ENCODE data around the gene XRCC4. TPM values are rescaled to one million over a fixed set of nuclear protein-coding genes. Genes with fewer than 3 reads are reported as not detected.
"Not testable (repeated sequence)": the region's sequence is repeated elsewhere in the genome, so short reads cannot be mapped to it uniquely, and the experiment has no call there.

Gene XRCC4
- polyA plus RNA-seq, 5 donors: 6.3 to 11.3 (median 8.2) TPM

DNA sequence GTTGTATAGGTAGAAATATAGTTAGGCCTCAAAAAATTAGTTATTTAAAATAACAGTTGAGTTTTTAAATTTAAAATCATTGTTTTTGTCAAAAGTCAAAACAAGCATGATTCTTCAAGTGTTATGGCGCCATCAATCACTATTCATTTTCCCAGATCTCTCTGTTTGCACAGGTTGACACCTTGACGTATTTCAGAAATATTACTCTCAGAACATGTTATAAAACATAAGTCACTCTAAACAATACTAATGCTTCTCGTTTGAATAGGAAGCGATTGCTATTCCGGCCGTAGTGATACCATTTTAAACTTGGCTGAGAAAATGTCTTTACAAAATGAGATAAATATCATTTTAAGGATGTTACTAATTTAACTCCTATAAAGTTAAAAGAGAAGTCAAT lies 268.1 kb downstream of the XRCC4 start:
- DNase-seq: no peak

GRCh38 chr5:83348281-83348780 lies 271.0 kb downstream of the XRCC4 start:
- no peak for DNase-seq

GRCh38 chr5:83353231-83353630 lies 275.9 kb downstream of the XRCC4 start:
- DNase-seq: no peak

DNA sequence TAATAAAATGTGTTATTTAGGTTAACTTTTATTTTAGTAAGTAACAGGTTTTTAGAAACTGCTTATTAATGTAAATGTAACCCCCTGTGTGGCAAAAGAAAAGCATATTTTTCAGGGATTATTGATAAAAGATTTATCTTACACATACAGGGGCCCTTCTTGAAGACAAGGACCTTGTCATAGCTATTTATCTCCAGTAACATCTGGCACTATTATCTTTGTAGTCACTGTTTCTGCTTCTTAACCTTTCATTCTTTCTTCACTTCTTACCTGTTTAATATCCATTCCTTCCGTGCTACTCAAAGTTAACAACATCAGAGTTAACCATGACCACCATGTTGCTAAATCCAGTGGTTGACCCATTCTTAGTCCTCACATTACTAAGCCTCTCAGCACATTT lies 276.4 kb downstream of the XRCC4 start:
- DNase-seq: no peak

- DNase-seq: no peak
Measured at GRCh38 chr5:83354958-83355357, 277.6 kb downstream of the XRCC4 start.

DNA sequence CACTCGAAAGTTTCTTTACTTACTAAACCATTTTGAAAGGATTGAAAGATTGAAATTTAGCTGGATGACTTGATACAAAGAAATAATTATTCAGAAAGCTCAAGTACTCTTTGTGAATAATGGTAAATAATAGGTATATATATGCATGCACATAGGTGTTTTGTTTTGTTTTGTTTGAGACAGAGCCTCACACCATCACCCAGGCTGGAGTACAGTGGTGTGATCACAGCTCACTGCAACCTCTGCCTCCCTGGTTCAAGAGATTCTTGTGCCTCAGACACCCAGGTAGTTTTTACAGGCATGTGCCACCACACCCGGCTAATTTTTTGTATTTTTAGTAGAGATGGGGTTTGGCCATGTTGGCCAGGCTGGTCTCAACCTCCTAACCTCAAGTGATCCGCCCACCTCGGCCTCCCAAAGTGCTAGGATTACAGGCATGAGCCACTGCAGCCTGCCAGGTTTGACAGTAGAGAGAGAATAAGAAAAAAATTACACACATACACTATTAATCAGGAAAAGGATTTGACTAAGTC lies 278.2 kb downstream of the XRCC4 start:
- not testable (repeated sequence) for DNase-seq

DNA sequence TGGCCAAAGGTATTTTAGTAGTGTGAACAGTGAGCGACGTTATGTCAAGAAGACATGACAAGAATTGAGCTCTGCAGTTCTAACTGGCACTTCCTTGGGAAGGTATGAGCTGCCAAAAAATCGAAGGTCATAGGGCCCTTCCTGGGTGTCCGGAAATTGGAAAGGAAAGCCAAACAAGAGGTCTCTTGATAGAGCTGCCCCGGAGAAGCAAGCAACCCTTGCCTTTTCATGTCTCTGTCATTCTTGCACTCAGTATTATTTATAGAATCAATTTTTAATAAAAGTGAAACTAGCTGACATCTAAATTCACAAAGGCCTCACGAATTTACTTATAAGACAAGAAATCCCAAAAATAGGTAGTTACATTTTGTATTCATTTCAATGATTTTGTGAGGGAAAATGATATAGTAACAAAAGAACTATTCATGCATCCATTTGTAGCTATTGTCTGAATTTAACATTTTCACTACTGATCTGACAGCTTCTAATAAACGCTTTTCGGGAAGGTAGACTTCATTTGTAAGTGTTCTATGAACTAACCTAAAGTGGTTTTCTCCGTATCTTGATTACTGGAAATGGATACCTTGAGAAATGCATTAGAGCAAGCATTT lies 280.4 kb downstream of the XRCC4 start:
- no peak for DNase-seq

DNA sequence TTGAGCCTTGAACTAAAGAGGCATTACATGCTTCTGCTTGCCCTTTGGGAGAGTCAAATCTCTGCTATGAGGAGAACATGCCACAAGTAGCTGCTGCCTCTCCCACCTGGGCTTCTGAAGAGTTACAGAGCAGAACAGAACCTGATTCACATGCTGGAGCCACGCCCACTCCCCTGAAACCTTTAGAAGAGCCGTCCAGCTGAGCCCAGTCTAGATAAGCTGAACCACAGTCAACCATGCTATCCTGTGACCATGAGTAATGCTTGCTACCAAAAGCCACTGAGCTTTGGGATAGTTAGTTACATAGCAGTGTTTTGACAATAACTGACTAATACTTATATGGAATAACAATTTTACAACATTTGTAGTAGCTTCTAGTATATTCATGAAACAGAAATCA lies 283.2 kb downstream of the XRCC4 start:
- no peak for DNase-seq

GRCh38 chr5:83362526-83362925 lies 285.2 kb downstream of the XRCC4 start:
- no peak for DNase-seq

- DNase-seq: no peak
Measured at GRCh38 chr5:83363111-83363885, 286.0 kb downstream of the XRCC4 start.

DNA sequence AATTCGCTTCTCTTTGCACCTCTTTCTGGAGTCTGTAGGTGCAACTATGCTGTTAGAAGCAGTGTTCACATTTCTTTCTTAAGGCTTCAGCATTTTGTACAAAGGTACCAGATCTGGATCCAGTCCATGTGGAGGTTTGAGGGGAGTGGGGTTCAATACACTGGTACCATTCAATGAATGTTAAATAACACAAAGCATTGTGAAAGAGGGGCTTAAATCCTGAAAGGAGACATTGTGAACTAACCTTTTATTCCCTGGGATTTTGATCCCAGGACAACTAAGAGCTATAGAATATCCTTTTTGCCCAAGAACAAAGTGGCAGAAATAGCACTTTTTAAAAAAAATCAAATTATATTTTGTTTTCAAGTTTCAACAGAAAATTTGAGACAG lies 286.5 kb downstream of the XRCC4 start:
- DNase-seq: no peak

GRCh38 chr5:83364312-83365299 lies 287.3 kb downstream of the XRCC4 start:
- no peak for DNase-seq

DNA sequence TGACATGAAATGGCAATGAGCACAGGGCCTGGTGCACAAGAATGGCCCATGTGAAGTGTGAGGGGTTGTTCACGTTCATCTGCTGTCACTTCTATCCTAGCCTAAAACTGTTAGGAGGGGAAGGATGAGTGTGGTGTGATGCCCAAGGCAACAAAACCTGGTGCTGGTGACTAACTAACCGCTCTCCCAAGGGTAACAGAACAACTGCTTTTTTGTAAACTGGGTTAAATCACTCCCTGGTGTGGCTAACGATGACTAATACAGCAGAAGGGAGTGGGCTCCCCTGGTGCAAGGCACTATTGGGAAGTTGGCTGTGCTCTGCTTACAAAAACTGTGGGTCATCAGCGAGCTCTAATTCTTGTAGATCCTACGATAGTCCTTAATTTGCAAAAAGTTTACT lies 291.0 kb downstream of the XRCC4 start:
- no peak for DNase-seq

DNA sequence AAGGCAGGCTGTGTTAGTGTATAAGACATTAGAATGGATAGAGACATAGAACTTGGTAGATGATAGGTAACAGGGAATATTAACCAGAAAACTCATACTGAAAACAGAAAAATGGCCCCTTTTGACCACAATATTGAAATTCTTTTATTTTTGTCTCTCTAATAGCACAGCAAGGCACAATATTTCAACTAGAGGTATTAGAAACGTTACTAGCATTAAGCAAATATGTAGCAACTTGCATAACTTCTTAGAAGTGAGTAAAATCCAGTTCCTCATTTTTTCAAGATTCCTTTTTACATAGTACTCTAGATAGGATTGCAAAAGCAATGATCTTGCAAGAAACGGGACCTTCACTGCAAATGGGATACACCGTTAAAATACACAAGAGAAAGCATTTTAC lies 291.5 kb downstream of the XRCC4 start:
- DNase-seq: no peak

DNA sequence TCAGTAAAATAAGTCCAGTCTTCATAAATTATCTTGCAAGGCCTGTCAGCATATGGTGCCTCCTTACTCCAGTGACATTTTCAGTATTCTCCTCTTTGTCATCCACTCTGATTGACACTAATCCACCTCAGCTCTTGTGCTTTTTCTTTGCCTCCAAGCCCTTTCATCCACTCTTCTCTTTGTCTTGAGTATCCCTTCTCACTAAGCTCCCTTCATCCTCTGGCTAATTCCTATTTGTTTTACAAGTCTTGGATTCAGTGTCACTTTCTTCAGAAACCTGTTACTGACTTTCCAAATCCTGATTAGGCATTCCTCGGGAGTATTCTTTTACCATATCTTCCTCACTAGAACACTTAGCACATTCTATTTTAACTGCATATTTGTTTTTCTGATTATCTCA lies 293.6 kb downstream of the XRCC4 start:
- no peak for DNase-seq

DNA sequence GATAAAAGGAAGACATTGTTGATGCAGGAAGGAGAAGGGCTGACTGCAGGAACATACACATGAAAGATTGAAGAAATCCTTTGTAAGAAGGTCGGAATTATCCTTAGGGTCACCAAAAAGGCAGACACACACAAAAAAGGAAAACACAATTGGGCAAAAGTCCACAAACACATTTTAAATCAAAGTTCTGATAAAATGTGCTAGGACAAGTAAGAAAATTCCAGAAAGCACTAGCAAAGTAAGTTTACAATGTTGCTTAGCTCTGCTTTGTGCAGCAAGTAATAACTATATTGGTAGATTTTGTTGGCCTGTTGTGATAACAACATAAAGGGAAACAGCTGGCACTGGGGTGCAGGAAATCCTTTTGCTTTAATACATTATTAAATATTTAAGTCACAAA lies 294.4 kb downstream of the XRCC4 start:
- peak; percentile 47 to 60 for DNase-seq

DNA sequence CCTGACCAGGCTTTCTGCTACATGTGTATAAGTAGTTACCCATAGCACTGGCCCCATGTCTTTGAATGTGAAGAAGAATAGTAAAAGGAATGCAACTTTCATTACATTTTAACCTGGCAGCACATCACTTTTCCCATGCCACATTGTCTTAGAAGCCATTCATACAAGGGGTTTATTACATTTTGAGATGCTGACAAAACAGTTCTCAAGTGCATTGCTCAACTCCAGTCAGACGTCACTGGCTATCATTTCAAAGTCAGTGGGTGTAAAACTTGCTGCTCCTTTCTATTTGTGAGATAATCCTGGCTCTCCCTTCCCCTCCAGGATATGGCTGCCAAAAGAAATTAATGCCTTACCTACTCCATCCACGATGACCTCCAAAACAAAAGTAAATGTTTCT lies 297.2 kb downstream of the XRCC4 start:
- DNase-seq: peak; percentile 37 to 42

GRCh38 chr5:83375049-83375745 lies 297.9 kb downstream of the XRCC4 start:
- no peak for DNase-seq

- DNase-seq: no peak
Measured at GRCh38 chr5:83376461-83376860, 299.1 kb downstream of the XRCC4 start.

DNA sequence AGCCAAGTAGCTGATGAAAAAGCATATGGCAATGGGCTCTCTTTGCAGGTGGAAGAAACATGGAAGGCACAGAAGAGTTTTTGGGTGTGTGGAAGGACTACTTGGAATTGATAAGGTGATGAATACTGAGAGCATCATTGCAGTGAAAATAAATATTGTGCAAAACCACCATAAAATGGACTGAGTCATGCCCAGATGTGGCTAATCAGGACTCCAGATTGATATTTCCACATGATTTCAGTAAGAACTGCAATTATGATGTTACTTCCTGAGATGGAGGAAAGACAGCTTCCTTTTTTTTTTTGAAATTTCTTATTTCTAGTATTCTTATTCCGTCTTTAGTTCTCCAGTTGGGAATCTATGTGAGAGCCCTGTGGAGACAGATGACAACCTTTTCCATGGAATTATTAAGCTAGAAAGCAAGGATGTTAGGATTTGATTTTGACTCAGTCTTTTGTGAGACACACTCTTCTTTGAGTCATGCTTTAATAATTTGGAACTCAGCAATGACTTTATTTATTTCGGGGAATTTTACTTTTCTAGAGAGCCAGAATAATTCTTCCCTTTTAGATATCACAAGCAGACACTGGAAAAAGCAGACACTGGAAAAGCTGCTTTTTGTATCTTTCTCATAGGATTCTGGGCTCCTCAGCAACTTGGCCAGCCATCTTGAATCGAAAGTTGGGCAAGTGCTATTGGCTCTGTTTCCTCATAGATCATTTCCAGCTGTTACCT lies 300.0 kb downstream of the XRCC4 start:
- DNase-seq: no peak

Data from right lung (tissue), 5 donors.